ENCODE measurements around the gene RUNX2.
"Not testable (repeated sequence)": the region's sequence is repeated elsewhere in the genome, so short reads cannot be mapped to it uniquely, and the experiment has no call there.

Gene RUNX2

GRCh38 chr6:45462190-45463134 lies 134.3 kb downstream of the RUNX2 start:
- DNase-seq, result no peak

GRCh38 chr6:45464685-45465084 lies 136.6 kb downstream of the RUNX2 start:
- no peak for DNase-seq

- DNase-seq, result no peak
These were observed 138.6 kb downstream of the RUNX2 start for GRCh38 chr6:45466686-45467085.

- DNase-seq, result not testable (repeated sequence)
These were observed 139.3 kb downstream of the RUNX2 start for GRCh38 chr6:45467417-45467816.

GRCh38 chr6:45467853-45468252 lies 139.7 kb downstream of the RUNX2 start:
- DNase-seq, result no peak

GRCh38 chr6:45469663-45470062 lies 141.5 kb downstream of the RUNX2 start:
- DNase-seq, result peak; percentile 59

- DNase-seq, result no peak
These were observed 142.1 kb downstream of the RUNX2 start for GRCh38 chr6:45470131-45470738.

- DNase-seq, result peak; percentile 32
These were observed 144.3 kb downstream of the RUNX2 start for GRCh38 chr6:45472382-45472781.

GRCh38 chr6:45473121-45473993 lies 145.2 kb downstream of the RUNX2 start:
- DNase-seq, result no peak

- DNase-seq, result no peak
These were observed 146.2 kb downstream of the RUNX2 start for GRCh38 chr6:45474376-45474775.

GRCh38 chr6:45476341-45476740 lies 148.2 kb downstream of the RUNX2 start:
- DNase-seq, result no peak

GRCh38 chr6:45477278-45477677 lies 149.1 kb downstream of the RUNX2 start:
- no peak for DNase-seq

GRCh38 chr6:45477790-45478189 lies 149.7 kb downstream of the RUNX2 start:
- no peak for DNase-seq

- DNase-seq, result peak; percentile 59
These were observed 150.1 kb downstream of the RUNX2 start for GRCh38 chr6:45478240-45478639.

GRCh38 chr6:45479834-45480751 lies 152.0 kb downstream of the RUNX2 start:
- DNase-seq, result peak; percentile 84

- DNase-seq, result no peak
These were observed 152.8 kb downstream of the RUNX2 start for GRCh38 chr6:45480752-45481415.

- peak; percentile 98 for DNase-seq
These were observed 154.9 kb downstream of the RUNX2 start for GRCh38 chr6:45483021-45483420.

- DNase-seq, result peak; percentile 84
These were observed 155.4 kb downstream of the RUNX2 start for GRCh38 chr6:45483501-45483900.

- no peak for DNase-seq
These were observed 158.6 kb downstream of the RUNX2 start for GRCh38 chr6:45486736-45487135.

GRCh38 chr6:45487645-45488044 lies 159.5 kb downstream of the RUNX2 start:
- no peak for DNase-seq

- DNase-seq, result no peak
These were observed 160.1 kb downstream of the RUNX2 start for GRCh38 chr6:45488269-45488668.

- no peak for DNase-seq
These were observed 160.8 kb downstream of the RUNX2 start for GRCh38 chr6:45488889-45489288.
